ENCODE data around the gene ACVR1C.
A peak's percentile ranks its signal among the peaks of the same experiment; 100 is the strongest.

- TF ChIP-seq, protein P1, sequence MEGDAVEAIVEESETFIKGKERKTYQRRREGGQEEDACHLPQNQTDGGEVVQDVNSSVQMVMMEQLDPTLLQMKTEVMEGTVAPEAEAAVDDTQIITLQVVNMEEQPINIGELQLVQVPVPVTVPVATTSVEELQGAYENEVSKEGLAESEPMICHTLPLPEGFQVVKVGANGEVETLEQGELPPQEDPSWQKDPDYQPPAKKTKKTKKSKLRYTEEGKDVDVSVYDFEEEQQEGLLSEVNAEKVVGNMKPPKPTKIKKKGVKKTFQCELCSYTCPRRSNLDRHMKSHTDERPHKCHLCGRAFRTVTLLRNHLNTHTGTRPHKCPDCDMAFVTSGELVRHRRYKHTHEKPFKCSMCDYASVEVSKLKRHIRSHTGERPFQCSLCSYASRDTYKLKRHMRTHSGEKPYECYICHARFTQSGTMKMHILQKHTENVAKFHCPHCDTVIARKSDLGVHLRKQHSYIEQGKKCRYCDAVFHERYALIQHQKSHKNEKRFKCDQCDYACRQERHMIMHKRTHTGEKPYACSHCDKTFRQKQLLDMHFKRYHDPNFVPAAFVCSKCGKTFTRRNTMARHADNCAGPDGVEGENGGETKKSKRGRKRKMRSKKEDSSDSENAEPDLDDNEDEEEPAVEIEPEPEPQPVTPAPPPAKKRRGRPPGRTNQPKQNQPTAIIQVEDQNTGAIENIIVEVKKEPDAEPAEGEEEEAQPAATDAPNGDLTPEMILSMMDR (IDR thresholded peaks at IDR 0.05; ENCODE audit: control extremely low read depth in 1 of 3, insufficient read depth in 1 of 3, low read depth in 1 of 3, low read length in 3 of 3) = peak; percentile 73 to 93 (median 75)
- peak; percentile 39; the same call in 1 of the 2 replicates for TF ChIP-seq YY1 (IDR thresholded peaks at IDR 0.05; ENCODE audit: low read depth, low read length)
- 0 out of 2 replicates have a peak, but pooled peaks have one; percentile 6 for TF ChIP-seq TAF1 (IDR thresholded peaks at IDR 0.05; ENCODE audit: low read depth, low read length)
- TF ChIP-seq POLR2A (IDR thresholded peaks at IDR 0.05; ENCODE audit: control extremely low read depth in 1 of 2, low read depth in 2 of 2, low read length in 2 of 2) = no peak
- peak; percentile 56 for TF ChIP-seq EZH2 (IDR thresholded peaks at IDR 0.05; ENCODE audit: low read depth, low read length, severe bottlenecking)
- no peak for TF ChIP-seq ATF2 (IDR thresholded peaks at IDR 0.05; ENCODE audit: low read length)
- 0 out of 2 replicates have a peak, but pooled peaks have one; percentile 8 for TF ChIP-seq EGR1 (IDR thresholded peaks at IDR 0.05; ENCODE audit: borderline replicate concordance, low read depth, low read length)
Measured at GRCh38 chr2:157628477-157629415, at the start of gene ACVR1C.

Measured in H1 (cell line).